ENCODE measurements around the gene CRAT. TPM values are rescaled to one million over a fixed set of nuclear protein-coding genes. Genes with fewer than 3 reads are reported as not detected.
A peak's percentile ranks its signal among the peaks of the same experiment; 100 is the strongest.

CRAT gene
- total and polyA plus RNA-seq, 2 donors from 2014 or later = 32.3 to 76.8 TPM

DNA sequence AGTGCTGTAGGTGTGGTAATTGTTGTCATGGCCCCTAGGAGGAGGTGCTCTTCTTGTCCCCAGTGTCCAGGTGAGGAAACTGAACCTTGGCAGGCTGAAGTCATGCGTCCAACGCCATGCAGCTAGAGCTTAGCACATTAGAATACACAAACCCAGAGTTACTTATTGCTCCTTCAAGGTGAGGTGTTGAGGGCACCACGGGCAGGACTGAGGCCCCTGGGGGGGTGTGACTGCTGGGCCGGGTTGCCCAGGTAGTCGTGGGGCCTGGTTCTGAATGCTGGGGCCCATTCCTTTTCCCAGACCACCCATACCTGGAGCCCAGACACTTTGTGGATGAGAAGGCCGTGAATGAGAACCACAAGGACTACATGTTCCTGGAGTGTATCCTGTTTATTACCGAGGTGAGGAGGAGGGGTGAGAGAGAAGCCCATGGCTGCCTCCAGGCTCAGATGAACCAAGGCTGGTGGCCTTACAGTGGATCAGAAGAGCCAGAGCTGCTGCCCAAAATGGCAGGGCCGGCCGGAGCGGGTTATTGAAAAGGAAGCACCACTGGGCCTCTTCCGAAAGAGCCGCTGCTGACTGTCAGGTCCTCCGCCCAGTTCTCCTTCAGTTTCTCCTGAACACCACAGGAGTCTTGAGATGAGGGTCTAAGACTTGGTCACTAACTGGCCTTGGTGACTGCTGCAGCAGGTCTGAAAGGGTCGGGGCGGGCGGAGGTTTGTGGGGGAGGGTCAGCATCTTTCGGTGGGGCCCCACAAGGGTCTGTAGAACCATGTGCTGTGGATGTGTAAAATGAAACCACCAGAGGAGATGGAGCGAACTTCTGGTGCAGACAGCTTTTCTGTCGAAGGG lies 26.9 kb upstream of the CRAT start:
- Histone ChIP-seq H3K27me3 (ENCODE audit: control insufficient read depth, insufficient read depth, low read length) (no peaks in the 10 kb centered on the region), H3K9me3 (ENCODE audit: control insufficient read depth in 2 of 3, insufficient read depth in 1 of 3, low read length in 3 of 3) (no peaks in the 10 kb centered on the region), H3K27ac (ENCODE audit: low read depth in 2 of 2, low read length in 2 of 2) (peak overlapping the region; percentile 99 to 100), H3K9ac (ENCODE audit: low read length in 3 of 3) (peak overlapping the region in 1 of 3 donors; percentile 100), H3K4me1 (ENCODE audit: control insufficient read depth in 2 of 3, insufficient read depth in 2 of 3, low read depth in 1 of 3, low read length in 3 of 3) (peaks cover 3 to 48% (median 44%) of the 10 kb centered on the region in 3 donors), H3K36me3 (ENCODE audit: control insufficient read depth in 2 of 3, insufficient read depth in 3 of 3, low read length in 3 of 3) (peaks cover 4 to 24% (median 8%) of the 10 kb centered on the region in 3 donors), H3K4me3 (ENCODE audit: low read length in 3 of 3) (no peak overlapping the region)
- intact Hi-C loops (cut with DNase I) = loop anchor here (5.0 kb wide), 1 partner anchor 480 kb away; no protein-coding TSS in a partner anchor
- TF ChIP-seq, protein P1, sequence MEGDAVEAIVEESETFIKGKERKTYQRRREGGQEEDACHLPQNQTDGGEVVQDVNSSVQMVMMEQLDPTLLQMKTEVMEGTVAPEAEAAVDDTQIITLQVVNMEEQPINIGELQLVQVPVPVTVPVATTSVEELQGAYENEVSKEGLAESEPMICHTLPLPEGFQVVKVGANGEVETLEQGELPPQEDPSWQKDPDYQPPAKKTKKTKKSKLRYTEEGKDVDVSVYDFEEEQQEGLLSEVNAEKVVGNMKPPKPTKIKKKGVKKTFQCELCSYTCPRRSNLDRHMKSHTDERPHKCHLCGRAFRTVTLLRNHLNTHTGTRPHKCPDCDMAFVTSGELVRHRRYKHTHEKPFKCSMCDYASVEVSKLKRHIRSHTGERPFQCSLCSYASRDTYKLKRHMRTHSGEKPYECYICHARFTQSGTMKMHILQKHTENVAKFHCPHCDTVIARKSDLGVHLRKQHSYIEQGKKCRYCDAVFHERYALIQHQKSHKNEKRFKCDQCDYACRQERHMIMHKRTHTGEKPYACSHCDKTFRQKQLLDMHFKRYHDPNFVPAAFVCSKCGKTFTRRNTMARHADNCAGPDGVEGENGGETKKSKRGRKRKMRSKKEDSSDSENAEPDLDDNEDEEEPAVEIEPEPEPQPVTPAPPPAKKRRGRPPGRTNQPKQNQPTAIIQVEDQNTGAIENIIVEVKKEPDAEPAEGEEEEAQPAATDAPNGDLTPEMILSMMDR (IDR thresholded peaks at IDR 0.05; ENCODE audit: borderline replicate concordance, extremely low read depth, insufficient read depth) = no peak
- FAIRE-seq (no peak), DNase-seq (peak in 3 of 5 donors; percentile 8 to 72 (median 37))

DNA sequence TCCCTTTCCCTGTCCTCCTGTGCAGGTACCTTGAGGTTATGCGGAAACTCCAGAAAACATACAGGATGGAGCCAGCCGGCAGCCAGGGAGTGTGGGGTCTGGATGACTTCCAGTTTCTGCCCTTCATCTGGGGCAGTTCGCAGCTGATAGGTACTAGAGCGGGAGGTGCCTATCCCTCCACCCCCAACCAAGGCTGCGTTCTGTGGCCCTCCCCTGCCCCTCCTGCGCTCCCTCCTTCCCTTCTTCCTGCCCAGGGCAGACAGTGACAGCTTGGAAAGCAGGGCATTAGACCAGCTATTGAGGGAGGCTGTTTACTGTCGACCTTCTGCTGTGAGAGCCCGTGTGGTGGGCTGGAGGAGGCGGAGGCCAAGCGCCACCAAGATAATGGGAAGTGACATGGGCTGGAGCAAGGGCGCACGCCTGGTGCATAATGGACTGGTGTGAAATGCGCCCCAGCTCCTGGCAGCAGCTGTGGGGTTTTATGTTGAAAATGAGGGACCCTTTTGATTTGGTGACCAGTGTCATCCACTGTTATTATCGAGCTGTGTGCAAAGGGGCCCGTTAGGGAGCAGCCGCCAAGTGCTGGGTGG lies 25.9 kb upstream of the CRAT start:
- peaks cover 4 to 24% (median 8%) of the 10 kb centered on the region in 3 donors for H3K36me3 ChIP-seq (ENCODE audit: control insufficient read depth in 2 of 3, insufficient read depth in 3 of 3, low read length in 3 of 3)
- no peak for FAIRE-seq

DNA sequence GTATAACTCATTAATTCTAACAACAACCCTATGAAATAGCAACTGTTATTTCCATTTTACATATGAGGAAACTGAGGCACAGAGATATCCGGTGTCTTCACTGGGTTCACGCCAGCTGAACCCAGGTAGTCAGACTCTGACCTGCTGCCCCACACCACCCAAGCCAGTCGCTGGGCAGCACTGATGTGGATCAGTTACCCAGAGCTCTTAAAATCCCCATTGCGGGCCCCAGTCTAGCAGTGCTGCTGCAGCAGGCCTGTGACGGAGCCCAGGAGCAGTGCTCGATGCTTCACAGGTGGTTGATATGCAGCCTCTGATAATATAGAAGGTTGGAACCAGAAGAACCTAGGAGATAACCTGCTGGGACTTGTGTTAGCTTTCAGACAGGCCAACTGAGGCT lies 24.9 kb upstream of the CRAT start:
- TF ChIP-seq, protein P1 (IDR thresholded peaks at IDR 0.05; ENCODE audit: borderline replicate concordance, extremely low read depth, insufficient read depth) = no peak
- no peak overlapping the region for H3K27ac ChIP-seq (ENCODE audit: low read depth in 2 of 2, low read length in 2 of 2)
- FAIRE-seq (no peak), DNase-seq (peak in 2 of 5 donors; percentile 32 to 53)
- H3K9ac ChIP-seq (ENCODE audit: low read length in 3 of 3) = no peak overlapping the region
- H3K9me3 ChIP-seq (ENCODE audit: control insufficient read depth in 2 of 3, insufficient read depth in 1 of 3, low read length in 3 of 3) = no peaks in the 10 kb centered on the region
- peaks cover 0 to 34% (median 28%) of the 10 kb centered on the region in 3 donors for H3K4me1 ChIP-seq (ENCODE audit: control insufficient read depth in 2 of 3, insufficient read depth in 2 of 3, low read depth in 1 of 3, low read length in 3 of 3)
- intact Hi-C loops (cut with DNase I) = loop anchor here (5.0 kb wide), 1 partner anchor 482 kb away; no protein-coding TSS in a partner anchor
- H3K36me3 ChIP-seq (ENCODE audit: control insufficient read depth in 2 of 3, insufficient read depth in 3 of 3, low read length in 3 of 3) = peaks cover 4 to 30% (median 8%) of the 10 kb centered on the region in 3 donors
- H3K27me3 ChIP-seq (ENCODE audit: control insufficient read depth, insufficient read depth, low read length) = no peaks in the 10 kb centered on the region
- no peak overlapping the region for H3K4me3 ChIP-seq (ENCODE audit: low read length in 3 of 3)

More for the DNA sequence above, 25.9 kb upstream of the CRAT start:
- Histone ChIP-seq H3K27ac (ENCODE audit: low read depth in 2 of 2, low read length in 2 of 2) (peak overlapping the region in 1 of 2 donors; percentile 100), H3K4me1 (ENCODE audit: control insufficient read depth in 2 of 3, insufficient read depth in 2 of 3, low read depth in 1 of 3, low read length in 3 of 3) (peaks cover 0 to 40% (median 37%) of the 10 kb centered on the region in 3 donors), H3K27me3 (ENCODE audit: control insufficient read depth, insufficient read depth, low read length) (no peaks in the 10 kb centered on the region), H3K9me3 (ENCODE audit: control insufficient read depth in 2 of 3, insufficient read depth in 1 of 3, low read length in 3 of 3) (no peaks in the 10 kb centered on the region), H3K9ac (ENCODE audit: low read length in 3 of 3) (no peak overlapping the region), H3K4me3 (ENCODE audit: low read length in 3 of 3) (no peak overlapping the region)
- intact Hi-C loops (cut with DNase I) = loop anchor here (5.0 kb wide), 1 partner anchor 481 kb away; no protein-coding TSS in a partner anchor
- DNase-seq = peak in 1 of 5 donors; percentile 37
- TF ChIP-seq, protein P1 (IDR thresholded peaks at IDR 0.05; ENCODE audit: borderline replicate concordance, extremely low read depth, insufficient read depth) = no peak

Measured in kidney (tissue), 14 donors.